Measurements from ENCODE around the gene XPC. TPM values are rescaled to one million over a fixed set of nuclear protein-coding genes. Genes with fewer than 3 reads are reported as not detected.

XPC gene
- total RNA-seq, 1 donor = 52.1 TPM

DNA sequence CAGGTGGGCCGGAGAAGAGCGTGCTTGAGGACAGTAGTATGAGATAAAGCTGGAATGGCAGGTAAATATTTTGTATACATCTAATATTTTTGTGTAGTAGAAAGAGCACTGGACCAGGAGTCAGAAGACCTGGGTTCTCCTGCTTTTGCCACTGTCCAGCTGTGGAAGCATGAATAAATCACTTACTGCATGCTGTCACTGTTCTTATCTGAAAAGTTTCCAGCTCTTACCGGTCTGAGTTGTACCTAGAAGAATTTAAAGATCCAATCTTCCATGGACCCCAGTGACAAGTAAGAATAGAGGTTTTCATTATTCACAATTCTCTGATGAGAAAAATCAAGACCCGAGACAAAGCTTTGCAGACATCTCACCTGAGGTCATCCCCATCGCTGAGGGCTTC is 5.9 kb downstream of the XPC start:
- Histone ChIP-seq H3K4me1 (ENCODE audit: insufficient read depth, low read length) (peaks cover 41% of the 10 kb centered on the region), H3K27ac (ENCODE audit: low read depth, low read length) (no peak overlapping the region), H3K9me3 (ENCODE audit: low read depth, low read length) (no peaks in the 10 kb centered on the region), H3K4me3 (ENCODE audit: insufficient read depth, low read length) (no peak overlapping the region), H4K20me1 (ENCODE audit: insufficient read depth, low read length) (peaks cover 20% of the 10 kb centered on the region), H3K27me3 (ENCODE audit: insufficient read depth, low read length) (no peaks in the 10 kb centered on the region), H3K4me2 (ENCODE audit: insufficient read depth, low read length) (no peak overlapping the region), H2AFZ (ENCODE audit: low read length) (no peak overlapping the region), H3K79me2 (ENCODE audit: insufficient read depth, low read length) (peaks cover 44% of the 10 kb centered on the region), H3K36me3 (ENCODE audit: insufficient read depth, low read length) (peaks cover 53% of the 10 kb centered on the region)
- TF ChIP-seq, protein P1, sequence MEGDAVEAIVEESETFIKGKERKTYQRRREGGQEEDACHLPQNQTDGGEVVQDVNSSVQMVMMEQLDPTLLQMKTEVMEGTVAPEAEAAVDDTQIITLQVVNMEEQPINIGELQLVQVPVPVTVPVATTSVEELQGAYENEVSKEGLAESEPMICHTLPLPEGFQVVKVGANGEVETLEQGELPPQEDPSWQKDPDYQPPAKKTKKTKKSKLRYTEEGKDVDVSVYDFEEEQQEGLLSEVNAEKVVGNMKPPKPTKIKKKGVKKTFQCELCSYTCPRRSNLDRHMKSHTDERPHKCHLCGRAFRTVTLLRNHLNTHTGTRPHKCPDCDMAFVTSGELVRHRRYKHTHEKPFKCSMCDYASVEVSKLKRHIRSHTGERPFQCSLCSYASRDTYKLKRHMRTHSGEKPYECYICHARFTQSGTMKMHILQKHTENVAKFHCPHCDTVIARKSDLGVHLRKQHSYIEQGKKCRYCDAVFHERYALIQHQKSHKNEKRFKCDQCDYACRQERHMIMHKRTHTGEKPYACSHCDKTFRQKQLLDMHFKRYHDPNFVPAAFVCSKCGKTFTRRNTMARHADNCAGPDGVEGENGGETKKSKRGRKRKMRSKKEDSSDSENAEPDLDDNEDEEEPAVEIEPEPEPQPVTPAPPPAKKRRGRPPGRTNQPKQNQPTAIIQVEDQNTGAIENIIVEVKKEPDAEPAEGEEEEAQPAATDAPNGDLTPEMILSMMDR (IDR thresholded peaks at IDR 0.05; ENCODE audit: extremely low read depth, low read depth, low read length) = no peak
- DNase-seq (ENCODE audit: insufficient read length, low spot score, missing footprints) = no peak

DNA sequence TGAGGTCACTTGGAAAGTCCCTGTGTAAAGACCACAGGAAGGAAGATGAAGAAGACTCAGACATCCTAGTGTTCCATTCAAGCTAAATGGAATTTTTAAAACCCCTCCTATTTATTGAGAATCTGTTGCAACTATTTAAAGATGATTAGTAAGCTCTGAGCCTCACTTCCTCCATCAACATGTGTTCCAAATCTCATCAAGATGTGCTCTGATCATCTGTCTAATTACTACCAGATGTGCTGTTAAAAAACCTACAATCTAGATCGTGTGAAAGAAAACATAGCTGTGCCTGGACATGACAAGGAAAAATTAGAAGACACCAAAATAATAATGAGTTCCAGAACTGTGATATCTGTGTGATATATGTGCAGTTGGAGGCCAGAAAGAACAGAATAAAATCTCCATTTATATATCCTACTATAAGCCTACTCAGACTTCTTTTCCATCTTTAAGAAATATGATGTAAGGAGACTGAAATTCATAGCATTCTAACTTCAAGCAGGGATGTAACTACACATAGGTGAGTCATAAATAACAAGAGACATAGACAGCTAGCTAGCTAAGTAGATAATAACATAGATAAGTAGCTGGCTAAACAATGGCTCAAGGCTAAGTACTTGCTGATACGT is 7.8 kb downstream of the XPC start:
- Histone ChIP-seq H3K79me2 (ENCODE audit: insufficient read depth, low read length) (peaks cover 25% of the 10 kb centered on the region), H3K4me2 (ENCODE audit: insufficient read depth, low read length) (no peak overlapping the region)

DNA sequence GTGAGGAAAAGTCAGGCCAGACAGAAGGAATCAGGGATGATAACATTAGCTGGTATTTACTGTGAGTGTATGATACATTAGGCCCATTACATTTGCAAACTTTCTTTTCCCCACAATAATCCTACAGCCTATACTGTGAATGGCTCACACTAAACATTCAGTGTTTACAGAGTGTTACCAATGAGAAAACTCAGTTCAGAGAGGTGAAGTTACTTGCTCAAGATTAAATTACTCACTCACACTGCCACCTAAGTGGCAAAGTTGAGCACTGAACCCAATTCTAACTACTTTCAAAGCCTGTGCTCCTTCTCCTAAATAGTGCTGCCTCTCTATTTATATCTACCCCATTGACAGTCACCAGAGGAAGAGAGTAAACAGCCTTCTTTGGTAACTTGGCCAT is 8.5 kb downstream of the XPC start:
- no peak overlapping the region for H2AFZ ChIP-seq (ENCODE audit: low read length)
- no peaks in the 10 kb centered on the region for H3K27me3 ChIP-seq (ENCODE audit: insufficient read depth, low read length)
- no peak overlapping the region for H3K4me3 ChIP-seq (ENCODE audit: insufficient read depth, low read length)
- peak overlapping the region; percentile 61 for H3K27ac ChIP-seq (ENCODE audit: low read depth, low read length)
- DNase-seq (ENCODE audit: insufficient read length, low spot score, missing footprints) = no peak
- peaks cover 23% of the 10 kb centered on the region for H3K4me1 ChIP-seq (ENCODE audit: insufficient read depth, low read length)
- peaks cover 18% of the 10 kb centered on the region for H3K79me2 ChIP-seq (ENCODE audit: insufficient read depth, low read length)
- H3K36me3 ChIP-seq (ENCODE audit: insufficient read depth, low read length) = peaks cover 74% of the 10 kb centered on the region
- H3K4me2 ChIP-seq (ENCODE audit: insufficient read depth, low read length) = no peak overlapping the region
- H3K9me3 ChIP-seq (ENCODE audit: low read depth, low read length) = no peaks in the 10 kb centered on the region
- TF ChIP-seq, protein P1 (IDR thresholded peaks at IDR 0.05; ENCODE audit: extremely low read depth, low read depth, low read length) = no peak
- peaks cover 8% of the 10 kb centered on the region for H4K20me1 ChIP-seq (ENCODE audit: insufficient read depth, low read length)

More for the DNA sequence above, 7.8 kb downstream of the XPC start:
- peaks cover 30% of the 10 kb centered on the region for H3K4me1 ChIP-seq (ENCODE audit: insufficient read depth, low read length)
- H3K27ac ChIP-seq (ENCODE audit: low read depth, low read length) = peak overlapping the region; percentile 61
- H3K9me3 ChIP-seq (ENCODE audit: low read depth, low read length) = no peaks in the 10 kb centered on the region
- peaks cover 67% of the 10 kb centered on the region for H3K36me3 ChIP-seq (ENCODE audit: insufficient read depth, low read length)
- H2AFZ ChIP-seq (ENCODE audit: low read length) = no peak overlapping the region
- TF ChIP-seq, protein P1 (IDR thresholded peaks at IDR 0.05; ENCODE audit: extremely low read depth, low read depth, low read length) = no peak
- DNase-seq (ENCODE audit: insufficient read length, low spot score, missing footprints) = no peak
- H3K4me3 ChIP-seq (ENCODE audit: insufficient read depth, low read length) = no peak overlapping the region
- no peaks in the 10 kb centered on the region for H3K27me3 ChIP-seq (ENCODE audit: insufficient read depth, low read length)
- peaks cover 15% of the 10 kb centered on the region for H4K20me1 ChIP-seq (ENCODE audit: insufficient read depth, low read length)

DNA sequence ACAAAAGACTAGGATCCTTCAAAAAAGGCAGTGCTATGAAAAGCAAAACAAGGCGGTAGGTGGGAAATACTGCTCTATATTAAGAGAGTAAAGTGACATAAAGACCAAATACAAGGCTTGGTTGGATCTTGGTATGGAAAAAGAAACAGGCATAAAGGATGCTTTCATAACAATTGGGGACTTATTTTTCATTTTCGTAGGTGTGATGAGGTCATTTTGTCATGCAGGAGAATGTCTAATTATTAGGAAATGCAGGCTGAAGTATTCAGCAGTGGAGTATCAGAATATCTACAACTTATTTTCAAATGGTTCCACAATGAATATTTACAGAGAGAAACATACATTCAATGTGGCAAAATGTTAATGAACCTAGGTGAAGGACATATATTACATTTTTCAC is 9.0 kb downstream of the XPC start:
- Histone ChIP-seq H3K4me1 (ENCODE audit: insufficient read depth, low read length) (peaks cover 19% of the 10 kb centered on the region), H3K4me3 (ENCODE audit: insufficient read depth, low read length) (no peak overlapping the region), H2AFZ (ENCODE audit: low read length) (no peak overlapping the region), H3K79me2 (ENCODE audit: insufficient read depth, low read length) (peaks cover 13% of the 10 kb centered on the region), H4K20me1 (ENCODE audit: insufficient read depth, low read length) (peaks cover 7% of the 10 kb centered on the region), H3K27ac (ENCODE audit: low read depth, low read length) (no peak overlapping the region), H3K9me3 (ENCODE audit: low read depth, low read length) (no peaks in the 10 kb centered on the region), H3K36me3 (ENCODE audit: insufficient read depth, low read length) (peaks cover 79% of the 10 kb centered on the region), H3K27me3 (ENCODE audit: insufficient read depth, low read length) (no peaks in the 10 kb centered on the region), H3K4me2 (ENCODE audit: insufficient read depth, low read length) (no peak overlapping the region)
- TF ChIP-seq, protein P1 (IDR thresholded peaks at IDR 0.05; ENCODE audit: extremely low read depth, low read depth, low read length) = no peak
- DNase-seq (ENCODE audit: insufficient read length, low spot score, missing footprints) = no peak

All from osteoblast (primary cell).